Activated CD4-positive, CD25-positive, alpha-beta regulatory T cell treated with anti-CD3 and anti-CD28 coated beads, Interleukin-2, amount 50 U/mL, for 16 hours (primary cell): ENCODE results near the gene ACSL1.

Experiments
- DNase-seq: peaks from one replicate; pipeline ENCODE4 v3.0.0-alpha.2; 2020; ENCODE audit warnings: low read depth, low spot score

ACSL1 gene

GRCh38 chr4:184811526-184812198 is 14.1 kb downstream of the ACSL1 start:
- DNase-seq, result no peak

- DNase-seq, result no peak
Observed at GRCh38 chr4:184810720-184811119, 15.0 kb downstream of the ACSL1 start.

DNA sequence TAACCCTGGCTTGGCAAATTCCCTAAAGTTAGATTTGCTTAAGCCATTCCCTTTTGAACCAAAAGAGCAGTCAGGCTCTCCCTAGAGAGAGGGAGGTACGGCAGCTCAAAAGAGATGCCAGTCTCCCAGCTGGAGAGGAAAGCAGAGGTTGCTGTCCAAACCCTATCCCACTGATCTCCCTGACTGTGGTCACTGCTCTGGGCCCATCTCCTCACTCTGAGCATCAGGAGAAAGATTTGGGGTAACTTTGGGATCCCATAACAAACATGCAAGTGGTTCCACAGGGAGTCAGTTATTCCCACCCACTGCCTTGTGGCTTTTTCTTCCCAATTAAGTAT is 17.1 kb downstream of the ACSL1 start:
- no peak for DNase-seq

- no peak for DNase-seq
Observed at GRCh38 chr4:184807797-184808712, 17.7 kb downstream of the ACSL1 start.

DNA sequence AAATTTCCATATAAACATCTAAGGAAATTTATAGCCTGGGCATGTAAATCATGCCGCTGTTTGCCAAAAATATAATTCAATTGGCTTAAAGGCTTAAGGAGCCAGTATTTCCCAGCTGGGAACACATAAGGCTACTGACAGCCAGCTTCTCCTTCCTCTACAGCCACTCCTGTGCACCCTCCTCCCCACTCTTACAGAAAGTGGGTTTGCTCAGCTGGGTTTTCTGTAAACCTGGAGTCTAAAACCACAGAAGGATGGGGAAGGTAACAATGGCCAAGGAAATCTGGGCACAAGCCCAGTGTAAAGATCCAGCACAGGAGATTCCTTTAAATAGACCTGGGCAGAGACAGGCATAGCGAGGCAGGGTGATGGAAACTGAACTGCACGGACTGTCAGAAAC is 18.5 kb downstream of the ACSL1 start:
- DNase-seq, result no peak

DNA sequence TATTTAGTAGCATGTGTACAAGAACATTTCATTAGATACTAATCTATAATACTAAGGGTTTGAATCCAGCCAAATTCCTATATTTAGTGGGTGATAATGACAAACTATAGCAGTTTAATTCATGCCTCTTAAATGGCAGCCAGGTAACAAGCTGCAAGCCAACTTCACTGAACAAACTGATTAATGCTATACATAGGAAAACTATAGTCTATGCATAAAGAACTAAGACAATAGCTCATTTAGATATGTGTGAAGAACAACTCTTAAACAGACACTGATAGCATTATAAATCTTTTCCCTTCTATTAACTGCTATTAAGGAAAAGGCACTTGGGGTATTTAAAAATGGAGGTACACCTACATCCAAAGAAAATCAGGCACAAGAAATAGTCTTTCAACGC is 19.1 kb downstream of the ACSL1 start:
- DNase-seq, result no peak

DNA sequence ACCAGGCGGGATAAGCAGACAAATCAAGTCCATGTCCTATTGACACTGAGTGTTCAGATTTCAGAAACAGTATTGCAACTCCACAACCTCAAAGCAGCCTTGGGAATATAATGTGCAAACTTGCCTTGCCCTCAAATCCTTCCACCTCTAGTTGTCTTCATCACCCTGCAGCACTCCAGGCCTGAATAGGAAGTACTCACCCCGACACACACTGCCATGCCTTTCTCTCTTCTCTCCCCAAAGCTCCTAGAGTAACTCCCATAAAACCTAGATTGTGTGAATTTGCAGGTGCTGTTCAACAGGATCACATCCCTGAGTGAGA is 19.6 kb downstream of the ACSL1 start:
- DNase-seq, result no peak

GRCh38 chr4:184805462-184806228 is 20.1 kb downstream of the ACSL1 start:
- DNase-seq, result no peak

DNA sequence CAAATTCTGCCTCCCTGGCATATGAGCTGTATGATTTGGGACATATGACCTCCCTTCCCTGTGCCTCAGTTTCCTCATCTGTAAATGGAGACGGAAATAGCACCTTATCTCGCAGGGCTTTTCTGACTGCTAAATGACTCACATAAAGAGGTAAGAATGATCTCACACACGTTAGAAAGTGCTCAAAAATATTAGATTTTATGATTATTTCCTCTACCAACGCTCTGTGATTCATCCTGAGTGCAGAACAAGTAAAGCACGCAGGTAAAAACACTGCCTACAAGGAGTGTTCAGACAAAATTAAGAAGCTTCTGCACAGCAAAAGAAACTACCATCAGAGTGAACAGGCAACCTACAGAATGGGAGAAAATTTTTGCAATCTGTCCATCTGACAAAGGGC is 21.1 kb downstream of the ACSL1 start:
- no peak for DNase-seq

DNA sequence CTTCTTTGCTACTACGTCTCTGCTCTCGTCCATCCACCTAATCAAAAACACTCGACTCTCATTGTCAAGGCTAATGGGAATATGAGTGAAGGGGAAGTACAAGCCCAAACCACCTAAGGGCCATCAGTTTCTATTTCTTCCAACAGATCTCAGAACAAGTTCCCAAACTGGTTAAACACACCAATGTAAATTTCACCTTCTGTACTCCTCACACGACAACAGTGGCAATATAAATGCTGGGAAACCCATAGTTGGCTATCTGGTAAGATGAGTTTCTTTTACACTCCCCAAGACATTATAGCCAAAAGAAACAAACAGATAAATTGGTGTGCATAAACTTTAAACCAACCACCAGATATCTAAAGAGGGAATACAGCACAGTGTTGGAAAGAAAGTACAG is 21.9 kb downstream of the ACSL1 start:
- DNase-seq, result no peak

- DNase-seq, result no peak
Observed at GRCh38 chr4:184803133-184803532, 22.6 kb downstream of the ACSL1 start.

GRCh38 chr4:184802697-184803015 is 23.1 kb downstream of the ACSL1 start:
- DNase-seq, result no peak

- DNase-seq, result no peak
Observed at GRCh38 chr4:184801781-184802696, 23.7 kb downstream of the ACSL1 start.

DNA sequence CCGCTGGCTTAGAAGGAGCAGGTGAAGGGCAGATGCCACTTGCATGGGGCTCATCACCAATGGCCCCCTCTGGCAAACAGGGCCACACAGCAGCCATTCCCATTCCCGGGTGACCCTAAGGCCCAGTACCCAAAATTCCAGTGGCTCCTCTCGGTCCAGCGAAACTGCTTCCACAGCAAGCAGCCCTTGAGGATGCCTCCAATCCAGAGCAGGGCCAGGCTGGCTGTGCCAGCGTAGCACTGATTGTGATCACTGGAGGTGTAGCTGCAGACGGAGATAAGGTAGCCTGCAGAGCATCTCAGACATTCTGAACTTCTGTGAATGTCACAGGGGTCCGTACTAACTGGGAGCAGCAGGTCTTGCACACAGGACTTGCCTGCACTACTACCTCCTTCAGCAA is 27.3 kb downstream of the ACSL1 start:
- no peak for DNase-seq

GRCh38 chr4:184796906-184797305 is 28.9 kb downstream of the ACSL1 start:
- no peak for DNase-seq

DNA sequence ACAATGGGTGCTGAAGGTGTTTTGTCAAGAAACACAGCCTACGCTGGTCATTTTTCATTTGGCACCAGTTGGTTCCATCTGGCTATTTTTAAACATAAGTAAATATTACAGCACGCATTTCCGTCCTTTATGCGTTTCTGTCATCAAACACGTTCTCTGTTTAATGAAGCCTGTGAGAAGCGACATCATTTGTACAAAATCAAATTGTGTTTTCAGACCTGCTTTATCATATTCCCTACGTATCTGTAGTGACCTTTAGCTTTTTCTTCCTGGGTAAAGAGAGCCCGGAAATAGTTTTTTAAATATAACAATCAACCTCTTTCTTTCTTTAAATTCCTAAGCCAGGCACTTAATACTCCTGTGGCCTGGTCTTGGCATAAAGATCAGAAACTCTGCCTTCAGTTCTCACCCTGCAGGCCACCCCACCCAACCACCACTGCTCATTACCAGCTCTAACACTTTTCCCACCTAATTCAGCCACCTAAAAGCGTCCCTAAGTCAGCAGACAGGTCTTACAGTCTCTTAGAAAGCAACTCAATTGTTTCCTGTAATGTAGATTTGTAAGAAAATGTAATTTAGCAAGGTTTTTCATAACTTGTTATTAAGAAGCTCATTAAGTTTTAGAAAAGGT is 30.4 kb downstream of the ACSL1 start:
- no peak for DNase-seq

DNA sequence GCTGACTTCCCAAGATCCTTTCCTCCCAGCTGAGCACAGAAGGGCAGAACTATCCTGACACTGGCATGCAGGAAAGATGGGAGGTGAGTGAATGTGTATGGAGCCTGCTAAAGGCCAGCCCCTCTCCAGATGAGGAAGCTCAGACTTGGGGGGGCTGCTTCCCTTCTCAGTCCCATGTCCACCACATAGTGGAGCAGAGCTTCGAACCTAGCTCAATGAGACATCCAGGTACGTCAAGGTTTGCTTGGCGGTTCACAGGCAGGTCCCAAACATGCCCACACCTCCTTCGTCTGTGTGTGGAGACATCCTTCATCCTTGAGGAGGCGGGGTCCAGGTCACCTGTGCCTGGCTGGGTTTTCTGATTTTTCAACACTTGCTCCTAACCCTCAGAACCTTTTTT is 31.3 kb downstream of the ACSL1 start:
- no peak for DNase-seq

GRCh38 chr4:184793735-184794355 is 31.9 kb downstream of the ACSL1 start:
- DNase-seq, result no peak

DNA sequence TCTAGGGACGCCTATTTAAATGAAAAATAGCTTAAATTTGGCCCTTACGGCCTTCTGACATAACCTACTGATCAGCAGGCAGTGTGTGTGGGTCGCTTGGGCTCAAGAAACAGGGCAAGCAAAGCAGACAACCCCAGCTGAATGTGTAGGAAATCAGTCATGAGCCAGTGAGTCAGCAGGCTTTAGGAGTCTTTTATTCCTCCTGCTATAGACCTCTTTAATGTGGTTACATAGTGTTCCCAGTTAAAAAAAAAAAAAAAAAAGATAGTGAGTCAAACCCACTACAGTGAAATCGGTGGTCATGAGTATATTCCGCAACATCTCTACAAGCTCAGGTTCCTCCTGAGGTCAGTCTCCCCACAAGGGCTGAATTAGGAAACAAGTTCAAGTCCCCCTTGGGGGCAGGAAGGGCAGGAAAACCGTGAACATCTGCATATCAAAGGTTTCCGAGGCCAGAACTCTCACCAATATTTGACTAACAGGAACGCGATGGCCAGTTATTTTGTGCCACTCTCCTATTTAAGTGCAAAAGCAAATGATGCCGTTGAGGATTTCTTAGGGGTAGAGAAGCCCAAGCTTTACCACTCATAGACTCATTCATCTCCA is 32.7 kb downstream of the ACSL1 start:
- DNase-seq, result peak; percentile 16

- no peak for DNase-seq
Observed at GRCh38 chr4:184792334-184792733, 33.4 kb downstream of the ACSL1 start.
